Heart right ventricle (tissue), 16 donors: ENCODE results near the gene SLC25A21. TPM values are rescaled to one million over a fixed set of nuclear protein-coding genes. Genes with fewer than 3 reads are reported as not detected.

ENCODE experiments used
- ATAC-seq, 8 donors: fragments of 200-7000 bp; cut with Tn5 transposase; one replicate each; pipeline ENCODE4 v1.9.1; 2020; ENCODE audit warnings: mild to moderate bottlenecking in 8 of 8, moderate library complexity in 8 of 8, moderate number of reproducible peaks in 1 of 8
- DNase-seq, 2 donors: peaks; one replicate each; pipeline ENCODE4 v3.0.0-alpha.2; 2020
- H3K27ac ChIP-seq, 10 donors: fragments of 200-600 bp; sonication (generic) in 2 of 10; one replicate each; pipeline versions ENCODE4 v1.5.0 to v1.8.0; 2020 to 2022; ENCODE audit warnings: mild to moderate bottlenecking in 3 of 10
- H3K27me3 ChIP-seq, 7 donors: fragments of 200-600 bp; one replicate each; pipeline ENCODE4 v1.8.0; 2021 to 2022; ENCODE audit warnings: mild to moderate bottlenecking in 2 of 7
- H3K36me3 ChIP-seq, 9 donors: fragments of 200-600 bp; sonication (generic) in 1 of 9; one replicate each; pipeline versions ENCODE4 v1.5.0 to v1.8.0; 2020 to 2022; ENCODE audit warnings: mild to moderate bottlenecking in 2 of 9
- H3K4me1 ChIP-seq, 9 donors: fragments of 200-600 bp; sonication (generic) in 1 of 9; one replicate each; pipeline versions ENCODE4 v1.5.0 to v1.8.0; 2020 to 2022; ENCODE audit warnings: mild to moderate bottlenecking in 4 of 9
- H3K4me3 ChIP-seq, 10 donors: fragments of 200-600 bp; sonication (generic) in 2 of 10; one replicate each; pipeline versions ENCODE4 v1.5.0 to v1.8.0; 2020 to 2022; ENCODE audit warnings: mild to moderate bottlenecking in 7 of 10, moderate library complexity in 2 of 10
- H3K9me3 ChIP-seq, 11 donors: fragments of 200-600 bp in 10 of 11; sonication (generic) in 2 of 11; one replicate each; pipeline versions ENCODE4 v1.5.0 to v1.8.0; 2013 to 2022; ENCODE audit warnings: mild to moderate bottlenecking in 2 of 11, control low read depth in 1 of 11, moderate library complexity in 1 of 11
- CTCF ChIP-seq, 9 donors: fragments of 200-600 bp; sonication (generic) in 2 of 9; IDR thresholded peaks; one replicate each; pipeline versions ENCODE4 v1.5.0 to v1.8.0; 2021 to 2022; ENCODE audit warnings: antibody characterized with exemption in 9 of 9, mild to moderate bottlenecking in 5 of 9, moderate library complexity in 1 of 9
- WGBS, 2 donors: extraction: QIAGEN DNeasy Blood & Tissue Kit; methylation state at CpG; one replicate each; pipeline ENCODE4 v1.1.7; 2013; ENCODE audit warnings: inconsistent platforms in 1 of 2; 5-methylcytosine and 5-hydroxymethylcytosine counted together
- intact Hi-C, 10 donors: fragments of 100-400 bp; cut with DNase I; formaldehyde crosslinking; loops; one replicate each; pipeline versions ENCODE4 v1.11.1 to v1.14.2; 2022
- polyA plus RNA-seq, 2 donors: library from polyadenylated mRNA; stranded (reverse); fragments of 200-250 nt; gene quantifications; one replicate each; pipeline ENCODE4 v1.2.3, GENCODE V29; 2013
- total RNA-seq, 10 donors: library from RNA; stranded (reverse); fragmentation: NEBNext Ultra II Directional in 3 of 10; extraction: Animal tissue kit (Norgen Biotek cat#: 25700) in 3 of 10; gene quantifications; one replicate each; pipeline versions ENCODE4 v1.2.1 to v1.2.4, GENCODE V29; 2021 to 2023
- donor health status: Arrhythmogenic right ventricular cardiomyopathy.
- donor health status: ischemic (EF 13 %, LVEDD 7.1; RV severe dilation, severe dysfunction).
- donor health status: healthy with polysubstance abuse.
- donor health status: DM: no; HTN: yes; CAD: no.
- donor health status: DM: no; HTN: no; CAD: no.
- donor health status: ischemic (EF 25% LVEDD 6.9; RV normal size, moderate dysfunction).
- donor health status: ischemic (EF 25% LVEDD 5.7; RV mildly dilated, moderate dysfunction).
- donor health status: healthy.
- donor health status: DM: yes; HTN: yes; CAD: no.
- donor health status: Ischemic cardiomyopathy.
- donor health status: ischemic (EF 35%, LVEDD 5.7; RV mildly dilated, moderate dysfunction).
- donor health status: nonischemic (EF 11% LVEDD 7.7; RV severe dilation, severe dysfunction).
- donor health status: DM: yes; HTN: yes; CAD: no.
- donor health status: PGD.
- donor health status: ischemic (EF 29% LVEDD 5.4; RV normal size, mild dysfunction).
- donor health status: nonischemic (EF 23%, LVEDD 6.1; RV moderate dilation, normal function).

SLC25A21 gene
- total and polyA plus RNA-seq, 12 donors = 0.08 to 1.3 (median 0.34) TPM

GRCh38 chr14:36726128-36726527 is 446.3 kb downstream of the SLC25A21 start:
- DNase-seq (no peak), ATAC-seq (no peak)
- TF ChIP-seq CTCF (IDR thresholded peaks at IDR 0.05) = no peak
- Histone ChIP-seq H3K27ac (no peak overlapping the region), H3K4me1 (no peaks in the 10 kb centered on the region), H3K36me3 (no peaks in the 10 kb centered on the region), H3K4me3 (no peak overlapping the region), H3K9me3 (no peaks in the 10 kb centered on the region), H3K27me3 (peaks cover 0 to 3% (median 0%) of the 10 kb centered on the region in 7 donors)
- intact Hi-C loops = no loop called here
- 86 to 90% methylated on average over 3 of the region's 3 CpGs for WGBS, 2 donors

- DNase-seq = no peak
- H3K9me3 ChIP-seq = no peaks in the 10 kb centered on the region
- no peaks in the 10 kb centered on the region for H3K4me1 ChIP-seq
- H3K4me3 ChIP-seq = no peak overlapping the region
- no peaks in the 10 kb centered on the region for H3K36me3 ChIP-seq
- intact Hi-C loops = no loop called here
- H3K27ac ChIP-seq = no peak overlapping the region
- no peak for TF ChIP-seq CTCF (IDR thresholded peaks at IDR 0.05)
- peaks cover 0 to 4% (median 0%) of the 10 kb centered on the region in 7 donors for H3K27me3 ChIP-seq
- no peak for ATAC-seq
Measured at GRCh38 chr14:36724162-36724561, 448.2 kb downstream of the SLC25A21 start.

GRCh38 chr14:36723530-36723929 is 448.9 kb downstream of the SLC25A21 start:
- Histone ChIP-seq H3K4me1 (no peaks in the 10 kb centered on the region), H3K36me3 (no peaks in the 10 kb centered on the region), H3K27me3 (peaks cover 0 to 4% (median 0%) of the 10 kb centered on the region in 7 donors), H3K4me3 (no peak overlapping the region), H3K27ac (no peak overlapping the region), H3K9me3 (no peaks in the 10 kb centered on the region)
- ATAC-seq (no peak), DNase-seq (no peak)
- intact Hi-C loops = no loop called here
- TF ChIP-seq CTCF (IDR thresholded peaks at IDR 0.05) = no peak
- 36 to 42% methylated on average over 2 of the region's 2 CpGs for WGBS, 2 donors

GRCh38 chr14:36721877-36722276 is 450.5 kb downstream of the SLC25A21 start:
- intact Hi-C loops = no loop called here

More at GRCh38 chr14:36721877-36722276, 450.5 kb downstream of the SLC25A21 start:
- Histone ChIP-seq H3K4me3 (no peak overlapping the region), H3K36me3 (no peaks in the 10 kb centered on the region), H3K27ac (no peak overlapping the region), H3K4me1 (no peaks in the 10 kb centered on the region), H3K9me3 (no peaks in the 10 kb centered on the region), H3K27me3 (peaks cover 0 to 4% (median 0%) of the 10 kb centered on the region in 7 donors)
- 66 to 67% methylated on average over 1 of the region's 1 CpG for WGBS, 2 donors
- no peak for ATAC-seq
- DNase-seq = no peak
- no peak for TF ChIP-seq CTCF (IDR thresholded peaks at IDR 0.05)
